ENCODE results near the gene TMEM121B. TPM values are rescaled to one million over a fixed set of nuclear protein-coding genes. Genes with fewer than 3 reads are reported as not detected.

TMEM121B gene
- polyA plus RNA-seq, 1 donor (not counting 4 experiments of a cell fraction or from before 2014, with no cell fraction given): not detected

DNA sequence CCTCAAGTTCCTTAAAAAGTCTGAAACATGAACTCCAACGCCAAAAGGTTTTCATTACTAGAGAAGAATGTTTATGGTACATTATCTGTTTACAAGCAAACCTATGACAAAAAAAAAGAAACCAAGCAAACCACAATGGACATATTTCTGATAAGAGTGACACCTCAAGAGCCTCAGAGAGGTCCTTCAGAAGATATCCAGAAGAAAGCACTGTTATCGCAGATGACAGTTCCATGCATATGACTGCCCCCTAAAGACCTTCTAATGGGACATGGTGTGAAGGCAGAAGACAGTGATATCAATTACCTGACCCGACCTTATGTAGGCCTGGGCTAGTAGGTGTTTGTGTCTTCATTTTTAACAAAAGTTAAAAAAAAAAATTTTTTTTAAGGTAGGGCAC is 34.8 kb upstream of the TMEM121B start:
- no peak for TF ChIP-seq EZH2 (IDR thresholded peaks at IDR 0.05; ENCODE audit: low read length)
- TF ChIP-seq, protein P1, sequence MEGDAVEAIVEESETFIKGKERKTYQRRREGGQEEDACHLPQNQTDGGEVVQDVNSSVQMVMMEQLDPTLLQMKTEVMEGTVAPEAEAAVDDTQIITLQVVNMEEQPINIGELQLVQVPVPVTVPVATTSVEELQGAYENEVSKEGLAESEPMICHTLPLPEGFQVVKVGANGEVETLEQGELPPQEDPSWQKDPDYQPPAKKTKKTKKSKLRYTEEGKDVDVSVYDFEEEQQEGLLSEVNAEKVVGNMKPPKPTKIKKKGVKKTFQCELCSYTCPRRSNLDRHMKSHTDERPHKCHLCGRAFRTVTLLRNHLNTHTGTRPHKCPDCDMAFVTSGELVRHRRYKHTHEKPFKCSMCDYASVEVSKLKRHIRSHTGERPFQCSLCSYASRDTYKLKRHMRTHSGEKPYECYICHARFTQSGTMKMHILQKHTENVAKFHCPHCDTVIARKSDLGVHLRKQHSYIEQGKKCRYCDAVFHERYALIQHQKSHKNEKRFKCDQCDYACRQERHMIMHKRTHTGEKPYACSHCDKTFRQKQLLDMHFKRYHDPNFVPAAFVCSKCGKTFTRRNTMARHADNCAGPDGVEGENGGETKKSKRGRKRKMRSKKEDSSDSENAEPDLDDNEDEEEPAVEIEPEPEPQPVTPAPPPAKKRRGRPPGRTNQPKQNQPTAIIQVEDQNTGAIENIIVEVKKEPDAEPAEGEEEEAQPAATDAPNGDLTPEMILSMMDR (optimal IDR thresholded peaks at IDR 0.05 in 1 of 3, IDR thresholded peaks at IDR 0.05 in 1 of 3, conservative IDR thresholded peaks at IDR 0.05 in 1 of 3; ENCODE audit: extremely low read depth in 1 of 3, insufficient read depth in 2 of 3, low read length in 3 of 3): no peak
- Histone ChIP-seq H3K9me3 (ENCODE audit: control insufficient read depth, low read depth, low read length) (no peaks in the 10 kb centered on the region), H3K9ac (ENCODE audit: control insufficient read depth, extremely low read depth, insufficient read depth, low read length) (no peak overlapping the region), H3K9me1 (ENCODE audit: control insufficient read depth, extremely low read depth, insufficient read depth, low read length) (no peaks in the 10 kb centered on the region), H3K27ac (ENCODE audit: control insufficient read depth, insufficient read depth, low read length) (no peak overlapping the region), H2AFZ (ENCODE audit: control insufficient read depth, low read length) (no peak overlapping the region), H4K20me1 (ENCODE audit: control insufficient read depth, extremely low read depth, insufficient read depth, low read length) (peaks cover 2% of the 10 kb centered on the region), H3K79me2 (ENCODE audit: control insufficient read depth, insufficient read depth, low read length) (peaks cover 56% of the 10 kb centered on the region), H3K27me3 (ENCODE audit: control insufficient read depth, extremely low read depth, insufficient read depth, low read length) (no peaks in the 10 kb centered on the region), H3K36me3 (ENCODE audit: control insufficient read depth in 2 of 2, extremely low read depth in 1 of 2, insufficient read depth in 2 of 2, low read length in 2 of 2) (peaks cover 2 to 6% of the 10 kb centered on the region in 2 experiments), H3K4me3 (ENCODE audit: control insufficient read depth in 2 of 3, extremely low read depth in 1 of 3, insufficient read depth in 2 of 3, low read depth in 1 of 3, low read length in 3 of 3) (no peak overlapping the region), H3K4me2 (ENCODE audit: control insufficient read depth, extremely low read depth, insufficient read depth, low read depth, low read length) (no peak overlapping the region), H3K4me1 (ENCODE audit: control insufficient read depth, extremely low read depth, insufficient read depth, low read length) (peaks cover 12% of the 10 kb centered on the region)
- dilution Hi-C loops (cut with MboI; ENCODE audit: extremely low pct_ligation_motif_present, low sequenced_read_pairs): no loop called here
- no peak for DNase-seq (ENCODE audit: low read depth, low spot score)
- FAIRE-seq: no peak

DNA sequence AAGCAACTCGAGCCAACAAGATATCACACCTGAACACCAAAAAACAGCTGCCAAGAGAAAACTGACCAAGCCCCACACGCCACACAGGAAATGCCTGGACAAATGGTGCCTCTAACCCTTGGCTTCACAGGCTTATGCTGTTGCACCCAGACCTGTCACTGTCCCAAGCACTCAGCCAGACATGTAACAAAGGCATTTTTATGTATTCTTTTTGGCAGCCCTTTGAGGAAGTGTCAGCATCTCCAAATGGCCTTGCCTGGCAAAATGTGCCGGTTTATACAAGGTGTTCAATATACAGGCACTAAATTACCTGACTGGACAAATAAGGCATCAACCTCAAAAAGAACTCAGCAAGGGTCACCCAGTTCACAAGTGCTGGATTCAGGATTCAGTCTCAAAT is 31.8 kb upstream of the TMEM121B start:
- no peaks in the 10 kb centered on the region for H3K27me3 ChIP-seq (ENCODE audit: control insufficient read depth, extremely low read depth, insufficient read depth, low read length)
- dilution Hi-C loops (cut with MboI; ENCODE audit: extremely low pct_ligation_motif_present, low sequenced_read_pairs): no loop called here
- no peak overlapping the region for H3K4me3 ChIP-seq (ENCODE audit: control insufficient read depth in 2 of 3, extremely low read depth in 1 of 3, insufficient read depth in 2 of 3, low read depth in 1 of 3, low read length in 3 of 3)
- no peaks in the 10 kb centered on the region for H3K9me1 ChIP-seq (ENCODE audit: control insufficient read depth, extremely low read depth, insufficient read depth, low read length)
- DNase-seq (ENCODE audit: low read depth, low spot score) (no peak), FAIRE-seq (no peak)
- H3K36me3 ChIP-seq (ENCODE audit: control insufficient read depth in 2 of 2, extremely low read depth in 1 of 2, insufficient read depth in 2 of 2, low read length in 2 of 2): peaks cover 6 to 9% of the 10 kb centered on the region in 2 experiments
- no peak for TF ChIP-seq EZH2 (IDR thresholded peaks at IDR 0.05; ENCODE audit: low read length)
- TF ChIP-seq, protein P1 (optimal IDR thresholded peaks at IDR 0.05 in 1 of 3, IDR thresholded peaks at IDR 0.05 in 1 of 3, conservative IDR thresholded peaks at IDR 0.05 in 1 of 3; ENCODE audit: extremely low read depth in 1 of 3, insufficient read depth in 2 of 3, low read length in 3 of 3): no peak
- peaks cover 2% of the 10 kb centered on the region for H4K20me1 ChIP-seq (ENCODE audit: control insufficient read depth, extremely low read depth, insufficient read depth, low read length)
- peaks cover 59% of the 10 kb centered on the region for H3K79me2 ChIP-seq (ENCODE audit: control insufficient read depth, insufficient read depth, low read length)
- peaks cover 4% of the 10 kb centered on the region for H3K4me1 ChIP-seq (ENCODE audit: control insufficient read depth, extremely low read depth, insufficient read depth, low read length)
- no peak overlapping the region for H3K4me2 ChIP-seq (ENCODE audit: control insufficient read depth, extremely low read depth, insufficient read depth, low read depth, low read length)
- H3K27ac ChIP-seq (ENCODE audit: control insufficient read depth, insufficient read depth, low read length): no peak overlapping the region
- no peaks in the 10 kb centered on the region for H3K9me3 ChIP-seq (ENCODE audit: control insufficient read depth, low read depth, low read length)
- H3K9ac ChIP-seq (ENCODE audit: control insufficient read depth, extremely low read depth, insufficient read depth, low read length): no peak overlapping the region
- no peak overlapping the region for H2AFZ ChIP-seq (ENCODE audit: control insufficient read depth, low read length)

All from keratinocyte (primary cell).